Retinal pigment epithelial cell (primary cell): ENCODE measurements around the gene SCUBE1.

ENCODE experiments used
- DNase-seq: peaks from one replicate; pipeline ENCODE4 v3.0.0-alpha.2; 2010; ENCODE audit warnings: low read depth
- H3K4me3 ChIP-seq: 2 replicates; pipeline ENCODE4 v1.5.1; 2011; ENCODE audit warnings: mild to moderate bottlenecking, low read length, control low read depth, moderate library complexity
- CTCF ChIP-seq: conservative IDR thresholded peaks from 2 replicates; pipeline ENCODE4 v1.5.1; 2011; ENCODE audit warnings: low read depth, low read length, control low read depth, inconsistent platforms

SCUBE1 gene

GRCh38 chr22:43182726-43183125 lies 160.4 kb downstream of the SCUBE1 start:
- DNase-seq, result no peak
- no peak for TF ChIP-seq CTCF
- H3K4me3 ChIP-seq, result no peak overlapping the region

DNA sequence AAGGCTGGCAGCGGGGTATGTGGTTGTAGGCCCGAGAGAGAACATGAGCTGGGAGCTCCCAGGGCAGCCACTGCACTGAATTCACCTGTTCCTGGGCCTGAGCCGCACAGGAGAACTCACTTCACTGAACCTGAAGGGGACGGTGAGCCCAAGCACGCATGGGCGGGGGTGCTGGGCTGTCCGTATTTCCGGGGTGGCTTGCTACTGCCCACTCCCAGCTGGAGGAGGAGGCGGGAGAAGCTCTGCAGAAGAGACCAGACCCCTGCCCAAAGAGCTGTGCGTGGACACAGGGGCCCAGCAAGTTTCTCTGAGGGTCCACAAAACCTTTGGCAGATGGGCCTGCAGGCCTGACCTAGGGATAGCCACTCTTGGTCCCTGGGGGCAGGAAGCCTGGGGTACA lies 161.1 kb downstream of the SCUBE1 start:
- TF ChIP-seq CTCF, result no peak

GRCh38 chr22:43181321-43182076 lies 161.7 kb downstream of the SCUBE1 start:
- TF ChIP-seq CTCF, result no peak
- H3K4me3 ChIP-seq, result no peak overlapping the region
- no peak for DNase-seq

More for the DNA sequence above, 161.1 kb downstream of the SCUBE1 start:
- H3K4me3 ChIP-seq, result no peak overlapping the region
- DNase-seq, result no peak

- H3K4me3 ChIP-seq, result no peak overlapping the region
- DNase-seq, result no peak
- TF ChIP-seq CTCF, result no peak
These were observed 162.5 kb downstream of the SCUBE1 start for GRCh38 chr22:43180670-43181069.

GRCh38 chr22:43179911-43180195 lies 163.3 kb downstream of the SCUBE1 start:
- no peak overlapping the region for H3K4me3 ChIP-seq
- DNase-seq, result no peak
- no peak for TF ChIP-seq CTCF

DNA sequence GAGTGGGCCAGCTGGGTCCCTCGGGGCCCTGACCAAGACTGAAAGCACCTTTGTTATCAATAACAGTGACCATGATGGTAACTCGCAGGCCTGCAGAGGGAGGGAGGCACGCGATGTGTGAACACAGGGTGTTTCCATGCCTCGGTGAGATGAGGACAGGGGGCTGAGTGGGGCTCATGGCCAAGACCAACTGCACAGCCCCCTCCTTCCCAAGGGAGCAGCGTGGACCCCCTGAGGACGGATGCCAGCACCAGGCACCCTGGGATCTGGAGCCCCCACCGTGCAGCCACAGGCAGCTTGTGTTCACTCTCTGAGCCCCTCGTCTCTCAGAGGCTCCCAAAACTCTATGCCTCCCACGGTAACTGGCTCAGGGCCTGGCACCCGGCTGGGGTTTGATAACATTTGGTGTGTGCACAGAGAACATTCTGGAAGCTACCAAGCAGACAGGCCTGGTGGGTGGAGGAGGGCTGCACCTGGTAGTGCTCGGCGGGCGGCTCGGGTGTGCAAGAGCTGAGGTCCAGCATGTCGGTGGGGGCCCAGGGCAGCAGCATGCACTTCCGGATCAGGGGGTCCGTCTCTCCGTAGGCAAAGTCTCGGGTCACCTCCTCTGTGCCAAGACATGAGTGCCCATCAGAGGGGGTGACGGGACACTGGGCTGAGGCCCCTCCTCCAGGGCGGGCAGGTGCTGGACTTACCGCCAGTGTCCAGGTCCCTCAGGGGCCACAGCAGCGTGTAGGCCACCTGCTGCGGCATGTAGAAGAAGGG lies 163.8 kb downstream of the SCUBE1 start:
- DNase-seq, result no peak
- TF ChIP-seq CTCF, result no peak
- H3K4me3 ChIP-seq, result no peak overlapping the region

DNA sequence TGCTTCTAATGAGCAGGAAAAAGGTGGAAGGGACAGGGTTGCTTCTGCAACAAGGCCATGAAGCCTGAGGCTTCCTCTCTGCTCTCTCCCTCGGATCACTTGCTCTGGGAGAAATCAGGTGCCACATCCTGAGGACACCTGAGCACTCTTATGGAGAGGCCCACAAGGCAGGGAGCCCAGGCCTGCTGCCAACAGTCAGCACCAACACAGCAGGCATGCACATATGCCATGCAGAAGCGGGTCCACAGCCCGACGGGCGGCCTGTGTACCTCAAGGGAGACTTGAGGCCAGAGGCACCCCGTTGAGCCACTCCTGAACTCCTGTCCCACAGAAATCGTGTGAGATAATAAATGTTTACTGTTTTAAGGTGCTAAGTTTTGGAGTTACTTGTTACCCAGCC lies 165.7 kb downstream of the SCUBE1 start:
- H3K4me3 ChIP-seq, result no peak overlapping the region
- DNase-seq, result no peak
- TF ChIP-seq CTCF, result no peak
